ENCODE measurements around the gene MAP4. TPM values are rescaled to one million over a fixed set of nuclear protein-coding genes. Genes with fewer than 3 reads are reported as not detected.
"Not testable (repeated sequence)": the region's sequence is repeated elsewhere in the genome, so short reads cannot be mapped to it uniquely, and the experiment has no call there.

The MAP4 gene
- total RNA-seq, 2 donors from 2014 or later, result 328 to 374 TPM

- DNase-seq, result no peak
- no peak for ATAC-seq
- intact Hi-C loops (cut with DNase I), result no loop called here
These were observed 163.3 kb downstream of the MAP4 start for GRCh38 chr3:47852604-47853602.

- ATAC-seq, result no peak
- intact Hi-C loops (cut with DNase I), result no loop called here
- DNase-seq, result no peak
These were observed 164.2 kb downstream of the MAP4 start for GRCh38 chr3:47851888-47852603.

GRCh38 chr3:47850564-47851410 is 165.4 kb downstream of the MAP4 start:
- DNase-seq (no peak), ATAC-seq (no peak)
- intact Hi-C loops (cut with DNase I), result no loop called here

GRCh38 chr3:47849699-47850563 is 166.3 kb downstream of the MAP4 start:
- intact Hi-C loops (cut with DNase I), result loop anchor here in 1 of 2 donors (10.0 kb wide), 1 partner anchor 135 kb away; no protein-coding TSS in a partner anchor
- ATAC-seq (peak in 1 of 2 donors; percentile 2), DNase-seq (no peak)

- intact Hi-C loops (cut with DNase I), result loop anchor here in 1 of 2 donors (10.0 kb wide), 1 partner anchor 136 kb away; no protein-coding TSS in a partner anchor
- DNase-seq (no peak), ATAC-seq (peak in 1 of 2 donors; percentile 3)
These were observed 167.0 kb downstream of the MAP4 start for GRCh38 chr3:47849186-47849698.

GRCh38 chr3:47848599-47849117 is 167.6 kb downstream of the MAP4 start:
- intact Hi-C loops (cut with DNase I), result loop anchor here in 1 of 2 donors (10.0 kb wide), 1 partner anchor 136 kb away; no protein-coding TSS in a partner anchor

GRCh38 chr3:47847801-47848518 is 168.3 kb downstream of the MAP4 start:
- intact Hi-C loops (cut with DNase I), result loop anchor here in 1 of 2 donors (10.0 kb wide), 1 partner anchor 137 kb away; no protein-coding TSS in a partner anchor
- ATAC-seq (no peak), DNase-seq (no peak)

More at GRCh38 chr3:47848599-47849117, 167.6 kb downstream of the MAP4 start:
- peak in 1 of 2 donors; percentile 1 for ATAC-seq
- DNase-seq, result no peak

- intact Hi-C loops (cut with DNase I), result loop anchor here in 1 of 2 donors (10.0 kb wide), 1 partner anchor 138 kb away; no protein-coding TSS in a partner anchor
- ATAC-seq (no peak), DNase-seq (no peak)
These were observed 169.0 kb downstream of the MAP4 start for GRCh38 chr3:47847260-47847659.

GRCh38 chr3:47846880-47847248 is 169.4 kb downstream of the MAP4 start:
- ATAC-seq, result no peak
- intact Hi-C loops (cut with DNase I), result loop anchor here in 1 of 2 donors (10.0 kb wide), 1 partner anchor 138 kb away; no protein-coding TSS in a partner anchor
- DNase-seq, result no peak

- ATAC-seq (no peak), DNase-seq (no peak)
- intact Hi-C loops (cut with DNase I), result loop anchor here in 1 of 2 donors (10.0 kb wide), 1 partner anchor 138 kb away; no protein-coding TSS in a partner anchor
These were observed 169.9 kb downstream of the MAP4 start for GRCh38 chr3:47846186-47846879.

GRCh38 chr3:47841786-47842349 is 174.3 kb downstream of the MAP4 start:
- no peak for DNase-seq
- ATAC-seq, result no peak
- intact Hi-C loops (cut with DNase I), result loop anchor here in 1 of 2 donors (10.0 kb wide), 1 partner anchor 143 kb away; no protein-coding TSS in a partner anchor

GRCh38 chr3:47838503-47838902 is 177.7 kb downstream of the MAP4 start:
- DNase-seq (no peak), ATAC-seq (peak in 1 of 2 donors; percentile 11)
- intact Hi-C loops (cut with DNase I), result loop anchor here (5.0 kb wide), 2 partner anchors 154 to 319 kb away; no protein-coding TSS in a partner anchor

GRCh38 chr3:47836986-47837385 is 179.2 kb downstream of the MAP4 start:
- no peak for ATAC-seq
- no peak for DNase-seq
- intact Hi-C loops (cut with DNase I), result loop anchor here (5.0 kb wide), 2 partner anchors 155 to 320 kb away; no protein-coding TSS in a partner anchor

- ATAC-seq; intact Hi-C loops (cut with DNase I); DNase-seq: not testable (repeated sequence)
These were observed 186.7 kb downstream of the MAP4 start for GRCh38 chr3:47829482-47829881.

GRCh38 chr3:47825590-47825989 is 190.6 kb downstream of the MAP4 start:
- DNase-seq (no peak), ATAC-seq (peak in 1 of 2 donors; percentile 5)
- intact Hi-C loops (cut with DNase I), result loop anchor here in 1 of 2 donors (2.0 kb wide), 1 partner anchor 325 kb away; no protein-coding TSS in a partner anchor

Measured in left cardiac atrium (tissue), 4 donors.